Measurements from ENCODE around the gene ZNF597. TPM values are rescaled to one million over a fixed set of nuclear protein-coding genes. Genes with fewer than 3 reads are reported as not detected.

The ZNF597 gene
- total and polyA plus RNA-seq, 2 experiments from 2014 or later: 1.2 to 2.4 TPM

- Histone ChIP-seq H3K36me3 (ENCODE audit: insufficient read depth) (no peaks in the 10 kb centered on the region), H4K20me1 (replicated peaks; ENCODE audit: insufficient read depth) (peaks cover 28% of the 10 kb centered on the region), H3K9me2 (ENCODE audit: insufficient read depth) (no peaks in the 10 kb centered on the region), H3K79me2 (replicated peaks; ENCODE audit: insufficient read depth) (peaks cover 93% of the 10 kb centered on the region), H3K27ac (ENCODE audit: low read depth) (no peak overlapping the region), H3F3A (replicated peaks; ENCODE audit: low read depth) (no peaks in the 10 kb centered on the region), H2AFZ (no peak overlapping the region), H3K27me3 (ENCODE audit: insufficient read depth) (no peaks in the 10 kb centered on the region), H3K4me3 (no peak overlapping the region), H3K4me2 (no peak overlapping the region), H3K4me1 (ENCODE audit: insufficient read depth) (peaks cover 10% of the 10 kb centered on the region)
- Mint-ChIP-seq H3K27ac (no peak overlapping the region), H3K4me3 (no peak overlapping the region), H3K27me3 (ENCODE audit: insufficient read depth, low read depth, poor library complexity) (peaks cover 6% of the 10 kb centered on the region), H3K9me3 (no peaks in the 10 kb centered on the region; the same call in 1 of the 3 replicates), H3K36me3 (ENCODE audit: low read depth) (peaks cover 17% of the 10 kb centered on the region), H3K4me1 (peaks cover 40% of the 10 kb centered on the region)
- no peak for DNase-seq (ENCODE audit: low spot score)
- TF ChIP-seq REST (IDR thresholded peaks at IDR 0.05; ENCODE audit: unreplicated experiment) (no peak), ZNF114 (CRISPR knock-in tag; IDR thresholded peaks at IDR 0.05) (no peak), NANOG (IDR thresholded peaks at IDR 0.05; ENCODE audit: borderline replicate concordance) (no peak), EZH2phosphoT487 (IDR thresholded peaks at IDR 0.05; ENCODE audit: unreplicated experiment) (no peak), STAT1 (IDR thresholded peaks at IDR 0.05; ENCODE audit: unreplicated experiment) (no peak), ZNF331 (CRISPR knock-in tag; IDR thresholded peaks at IDR 0.05; ENCODE audit: low read depth) (no peak), POLR2AphosphoS5 (IDR thresholded peaks at IDR 0.05; ENCODE audit: low read depth) (no peak), CTCF (conservative IDR thresholded peaks at IDR 0.05; ENCODE audit: low read depth in 2 of 2) (no peak), ZNF462 (CRISPR knock-in tag; IDR thresholded peaks at IDR 0.05) (no peak), ETS1 (IDR thresholded peaks at IDR 0.05) (no peak), EZH2 (IDR thresholded peaks at IDR 0.05; ENCODE audit: low read depth, unreplicated experiment) (no peak), CREB1 (CRISPR knock-in tag; IDR thresholded peaks at IDR 0.05; ENCODE audit: low read depth) (no peak), JUNB (IDR thresholded peaks at IDR 0.05; ENCODE audit: unreplicated experiment) (no peak)
- ATAC-seq: no peak
These were observed 28.3 kb upstream of the ZNF597 start for GRCh38 chr16:3471518-3472176.

All from GM23338 (cell line).